HTR-8/SVneo (cell line): ENCODE measurements around the gene MBNL3.
"Not testable (repeated sequence)": the region's sequence is repeated elsewhere in the genome, so short reads cannot be mapped to it uniquely, and the experiment has no call there.

Source experiments
- DNase-seq: peaks from one replicate; pipeline ENCODE4 v3.0.0; 2011; ENCODE audit warnings: low spot score, mixed read lengths; ENCODE audit not compliant: insufficient read length
- FAIRE-seq: peaks from 2 replicates; lab custom pipeline; 2011; peaks lifted over from hg19 to GRCh38; lab: Jason Lieb, UNC

MBNL3 gene

DNA sequence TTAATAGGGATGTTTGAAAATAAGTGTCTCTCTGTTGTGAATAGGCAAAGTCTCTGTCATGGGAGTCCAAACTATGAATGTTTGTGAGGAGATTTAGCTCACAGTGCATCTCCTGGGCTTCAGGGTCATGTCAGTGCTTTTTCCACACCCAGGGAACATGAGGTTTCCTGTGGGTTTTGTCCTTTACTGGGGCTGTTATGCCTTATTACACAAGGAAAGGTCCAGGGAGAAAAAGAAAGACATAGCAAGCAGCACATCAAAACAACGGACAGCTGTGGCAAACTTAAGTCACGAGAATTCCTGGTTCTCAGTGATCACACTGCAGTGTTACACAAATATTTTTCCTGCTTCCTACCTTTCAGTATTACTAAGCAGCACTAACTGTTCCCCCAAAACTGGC, 99.4 kb downstream of the MBNL3 start:
- FAIRE-seq (no peak), DNase-seq (no peak)

DNA sequence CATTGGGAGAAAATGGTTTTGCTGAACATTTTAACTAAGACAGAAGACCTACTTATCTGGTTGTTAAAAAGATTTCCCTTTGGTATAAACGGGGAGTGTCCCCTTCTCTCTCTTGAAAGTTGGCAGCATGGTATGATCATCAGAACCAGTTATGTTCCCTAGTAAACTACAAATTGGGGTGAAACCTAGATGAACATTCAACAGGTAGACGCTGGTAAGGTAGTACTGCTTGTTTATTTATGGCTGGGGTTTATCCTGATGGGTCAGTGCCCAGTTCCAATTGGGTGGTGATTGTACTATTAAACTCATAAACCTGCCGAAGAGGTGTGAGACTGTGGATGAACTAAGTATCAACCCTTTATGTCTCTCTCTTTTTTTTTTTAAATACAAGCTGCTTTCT, 100.5 kb downstream of the MBNL3 start:
- FAIRE-seq = no peak

DNA sequence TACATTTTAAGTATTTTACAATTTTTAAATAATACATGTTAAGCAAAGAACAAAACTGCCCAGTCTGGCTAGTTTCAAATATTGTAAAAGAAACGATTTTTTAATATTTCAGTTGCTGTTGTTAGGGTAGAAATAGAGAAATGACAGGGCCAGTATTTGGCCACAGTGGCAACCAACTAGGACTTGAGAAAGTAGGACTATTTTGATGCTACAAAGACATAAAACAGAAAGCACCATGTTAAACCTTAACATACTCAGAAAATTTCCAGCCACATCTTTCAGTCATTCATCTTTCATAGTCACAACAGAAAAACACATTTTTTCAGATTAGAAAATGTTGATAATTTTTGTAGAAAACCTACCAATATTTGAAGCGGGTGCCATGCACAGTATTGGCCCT, 104.5 kb downstream of the MBNL3 start:
- DNase-seq (no peak), FAIRE-seq (no peak)

More for the DNA sequence above, 100.5 kb downstream of the MBNL3 start:
- no peak for DNase-seq

DNA sequence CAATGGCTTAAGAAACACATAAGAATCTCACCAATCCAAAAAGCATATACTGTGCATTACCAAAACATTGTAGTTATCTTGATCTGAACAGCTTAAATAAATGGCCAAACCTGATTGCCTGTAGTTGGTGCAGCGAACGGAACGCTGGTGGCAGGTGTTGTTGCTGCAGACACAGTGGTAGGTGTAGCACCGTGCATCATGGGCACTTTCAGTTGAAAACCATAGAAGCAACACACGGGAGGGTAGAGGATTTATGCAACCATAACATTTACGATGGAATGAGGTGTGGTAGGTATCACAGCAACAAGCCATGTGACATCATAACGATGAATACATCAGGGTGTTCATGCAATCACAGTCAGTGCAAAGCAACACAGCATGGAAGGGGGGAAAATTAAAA, 106.8 kb downstream of the MBNL3 start:
- DNase-seq = no peak
- no peak for FAIRE-seq

DNA sequence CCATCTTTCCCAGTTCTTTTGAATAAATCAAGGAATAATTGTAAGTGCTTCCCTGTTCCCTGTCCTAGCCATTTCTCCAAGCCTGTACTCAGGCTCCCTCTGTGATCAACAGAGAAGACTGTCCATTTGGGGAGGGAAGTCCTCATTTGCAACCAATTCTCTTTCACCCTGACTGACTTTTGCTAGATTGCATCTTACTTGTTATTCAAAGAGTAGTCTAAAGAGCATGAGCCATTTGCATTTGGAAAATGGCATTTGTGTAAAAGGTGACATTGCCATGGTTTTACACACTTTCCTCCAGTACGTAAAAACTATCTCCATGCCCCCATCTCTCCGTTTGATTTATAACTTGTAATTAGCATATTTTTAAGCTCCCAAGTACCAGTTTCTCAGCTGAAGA, 110.6 kb downstream of the MBNL3 start:
- no peak for DNase-seq
- no peak for FAIRE-seq

DNA sequence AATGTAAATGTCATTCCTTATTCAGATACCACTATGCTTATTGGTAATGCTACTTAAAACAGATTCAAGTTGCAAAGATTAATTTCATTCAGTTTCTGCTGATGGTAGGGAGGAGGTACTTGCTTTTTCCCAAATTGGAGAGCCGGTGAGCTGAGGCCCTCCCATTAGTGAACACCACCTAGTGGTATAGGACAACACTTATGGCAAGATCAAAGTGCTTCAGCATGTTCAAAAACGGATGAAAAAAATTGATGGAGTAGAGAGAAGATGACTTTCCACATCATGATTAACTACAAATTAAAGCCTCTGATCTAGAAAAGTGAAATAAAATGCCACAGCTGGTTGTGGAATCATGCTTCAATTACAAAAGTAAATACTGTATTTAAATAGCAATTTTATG, 112.9 kb downstream of the MBNL3 start:
- no peak for DNase-seq
- no peak for FAIRE-seq

DNA sequence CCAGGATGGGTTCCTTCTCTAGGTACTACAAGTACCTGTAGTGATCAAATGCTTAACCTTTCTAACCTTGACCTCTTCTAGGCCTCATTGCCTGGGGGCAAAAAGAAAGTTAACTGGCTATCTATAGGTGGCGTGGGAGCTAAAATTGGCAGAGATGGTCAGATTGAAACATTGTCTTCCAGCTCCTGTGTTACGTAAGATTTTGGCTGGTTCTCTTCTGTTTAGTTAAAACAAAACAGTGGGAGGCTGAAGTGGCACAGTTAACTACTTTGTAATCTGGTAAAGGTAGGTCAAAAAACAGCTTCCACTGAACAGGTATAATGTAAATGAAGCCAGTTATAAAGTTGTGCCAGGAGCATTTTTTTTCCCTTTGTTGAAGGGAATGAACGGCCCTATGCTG, 115.2 kb downstream of the MBNL3 start:
- DNase-seq = no peak

DNA sequence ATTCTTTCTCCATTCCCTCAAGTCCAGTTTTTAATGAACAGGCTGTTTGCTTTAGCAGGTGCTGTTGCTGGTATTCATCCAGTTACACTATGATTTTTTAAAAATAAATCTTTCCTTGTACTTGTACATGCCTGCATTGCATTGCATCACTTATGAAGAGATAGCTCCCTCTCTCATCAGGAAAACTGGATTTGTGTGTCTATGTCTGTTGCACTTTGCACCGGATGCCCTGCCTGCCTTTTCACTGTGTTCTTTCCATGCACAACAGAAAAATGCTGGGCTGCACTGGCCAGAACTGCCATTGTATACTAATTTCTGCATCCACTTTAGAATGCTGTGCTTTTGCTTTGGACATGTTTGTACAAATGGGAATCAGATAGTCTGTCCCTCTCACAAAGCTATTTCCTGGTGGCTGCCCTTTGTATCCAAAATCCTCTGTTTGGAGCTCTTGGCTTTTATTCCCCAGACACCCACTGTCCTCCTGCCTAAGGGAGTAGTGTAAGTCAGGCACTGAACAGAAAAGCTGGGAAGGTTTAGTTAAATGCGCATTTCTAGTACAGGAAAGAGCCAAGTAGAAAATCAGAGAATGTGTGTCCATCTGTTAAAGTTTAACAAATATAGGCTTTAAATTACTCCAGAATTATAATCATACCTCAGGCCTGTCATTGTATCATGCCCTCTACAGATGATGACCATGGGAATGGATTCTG, 119.1 kb downstream of the MBNL3 start:
- no peak for DNase-seq
- no peak for FAIRE-seq

More for the DNA sequence above, 115.2 kb downstream of the MBNL3 start:
- FAIRE-seq = no peak

DNA sequence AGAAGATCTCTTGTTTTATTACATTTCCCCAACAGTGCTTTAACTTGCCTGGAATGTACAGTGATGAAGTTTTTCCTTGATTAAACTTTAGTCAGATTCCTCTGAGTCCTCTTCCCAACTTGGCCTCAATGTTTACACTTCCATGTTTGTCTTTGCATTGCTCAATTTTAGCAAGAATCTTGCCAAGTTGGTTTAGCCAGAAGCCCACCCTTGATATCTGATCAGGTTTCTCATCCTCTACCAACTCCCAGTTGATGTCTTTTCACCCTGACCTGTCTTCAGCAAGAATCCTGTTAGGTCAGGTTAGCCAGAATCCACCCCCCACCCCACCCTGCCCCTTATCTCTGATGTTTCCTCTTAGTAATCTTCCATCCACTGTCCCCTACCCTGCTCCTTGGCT, 120.9 kb downstream of the MBNL3 start:
- DNase-seq (no peak), FAIRE-seq (no peak)

DNA sequence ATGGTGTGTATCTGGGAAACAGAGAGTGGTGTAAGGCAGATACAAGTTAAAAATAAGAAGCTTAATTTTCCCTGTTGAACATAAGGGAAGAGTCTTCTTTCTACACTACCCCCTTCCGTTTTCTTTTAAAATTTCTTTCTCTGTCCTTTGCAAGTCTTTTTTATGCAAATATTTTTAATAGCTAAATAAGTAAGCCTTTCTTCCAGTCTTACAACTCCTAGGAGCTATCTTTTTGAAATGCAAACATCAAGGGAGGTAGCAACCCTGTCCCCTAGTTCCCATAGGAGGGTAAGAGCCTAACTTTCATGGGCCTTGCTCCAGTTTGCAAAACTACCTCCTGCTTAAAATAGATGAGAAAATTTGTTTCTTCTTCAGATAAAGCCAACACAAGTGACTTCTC, 121.5 kb downstream of the MBNL3 start:
- no peak for DNase-seq
- FAIRE-seq = no peak

DNA sequence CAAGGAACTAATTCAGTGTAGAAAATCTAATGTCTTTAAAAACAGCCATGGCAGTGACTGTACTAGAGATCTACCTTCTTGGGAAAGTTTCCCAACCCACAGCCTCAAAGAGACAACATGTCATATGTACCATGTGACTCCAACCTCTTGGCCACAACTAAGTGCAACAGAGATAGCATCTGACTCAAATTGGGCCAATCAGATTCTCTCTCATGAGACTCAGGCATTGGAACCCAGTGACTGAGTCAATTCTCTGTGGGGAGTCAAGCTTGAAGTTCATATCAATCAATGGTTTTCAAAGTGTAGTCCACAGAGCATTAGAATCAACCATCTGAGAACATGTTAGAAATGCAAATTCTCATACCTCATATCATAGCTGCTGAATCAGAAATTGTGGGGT, 123.3 kb downstream of the MBNL3 start:
- DNase-seq (no peak), FAIRE-seq (no peak)

DNA sequence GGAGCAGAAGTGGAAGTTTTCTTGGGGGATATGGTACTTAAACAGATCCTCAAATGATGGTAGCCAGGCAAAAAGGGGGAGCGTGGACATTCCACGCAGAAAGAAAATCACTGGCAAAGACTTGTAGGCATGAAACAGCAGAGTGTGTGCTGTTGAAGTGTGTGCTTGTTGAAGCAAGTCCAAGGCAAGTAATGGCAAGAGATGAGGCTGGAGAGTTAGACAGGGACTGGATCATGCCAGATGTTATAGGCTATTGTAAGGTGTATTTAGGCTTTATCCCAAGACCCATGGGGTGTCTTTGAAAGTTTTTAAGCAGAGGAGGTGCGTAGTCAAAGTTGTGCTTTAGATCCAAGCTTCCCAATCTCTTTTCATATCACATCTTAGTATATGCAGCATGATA, 124.5 kb downstream of the MBNL3 start:
- DNase-seq = no peak
- no peak for FAIRE-seq

DNA sequence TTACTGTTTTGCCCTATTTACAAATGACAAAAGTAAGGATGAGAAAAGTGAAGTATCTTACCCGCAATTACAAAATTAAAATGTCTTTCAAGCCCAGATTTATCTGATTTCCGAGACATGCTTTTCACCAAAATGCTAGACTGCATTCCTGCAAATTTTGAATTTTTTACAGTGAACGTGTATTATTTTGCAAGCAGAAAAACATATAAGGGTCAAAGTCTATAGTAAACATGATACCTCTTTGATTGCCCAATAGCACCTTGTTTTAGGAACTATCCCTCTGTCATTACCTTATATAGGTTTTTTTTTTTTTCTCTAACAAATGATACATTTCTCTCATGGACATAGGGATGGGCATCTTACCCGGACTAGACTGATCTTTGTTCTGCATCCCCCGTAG, 135.4 kb downstream of the MBNL3 start:
- FAIRE-seq = no peak
- no peak for DNase-seq

DNA sequence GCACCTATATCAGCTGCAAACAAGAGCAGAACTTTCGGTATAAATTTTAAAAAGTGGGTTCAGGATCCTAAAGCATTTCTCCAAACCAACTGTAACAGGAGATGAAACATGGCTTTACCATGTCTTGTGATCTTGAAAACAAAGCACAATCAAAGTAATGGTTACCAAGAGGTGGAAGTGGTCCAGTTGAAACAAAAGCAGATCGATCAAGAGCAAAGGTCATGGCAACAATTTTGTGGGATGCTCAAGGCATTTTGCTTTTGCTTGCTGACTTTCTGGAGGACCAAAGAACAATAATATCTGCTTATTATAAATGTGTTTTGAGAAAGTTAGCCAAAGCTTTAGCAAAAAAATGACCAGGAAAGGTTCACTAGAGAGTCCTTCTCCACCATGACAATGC, 152.7 kb downstream of the MBNL3 start:
- DNase-seq (no peak), FAIRE-seq (no peak)

DNA sequence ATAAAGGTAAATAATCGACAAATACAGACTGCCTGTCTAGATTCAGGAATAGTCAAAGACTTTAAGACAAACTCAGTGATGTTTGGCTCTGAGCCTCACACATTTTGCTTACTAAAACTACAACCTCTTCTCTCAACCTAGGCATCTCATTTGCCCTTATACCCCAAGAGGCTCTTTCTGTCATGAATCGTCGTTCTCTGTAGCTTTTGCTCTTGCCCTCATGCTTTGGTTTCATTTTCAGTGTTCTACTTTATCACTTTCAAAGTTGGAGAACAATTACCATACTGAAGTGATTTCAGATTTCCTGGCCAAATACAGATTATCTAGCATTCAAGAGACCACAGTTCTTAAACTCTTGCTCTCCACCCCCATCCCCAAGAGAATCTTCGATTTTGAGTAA, 155.5 kb downstream of the MBNL3 start:
- DNase-seq = no peak
- no peak for FAIRE-seq

DNA sequence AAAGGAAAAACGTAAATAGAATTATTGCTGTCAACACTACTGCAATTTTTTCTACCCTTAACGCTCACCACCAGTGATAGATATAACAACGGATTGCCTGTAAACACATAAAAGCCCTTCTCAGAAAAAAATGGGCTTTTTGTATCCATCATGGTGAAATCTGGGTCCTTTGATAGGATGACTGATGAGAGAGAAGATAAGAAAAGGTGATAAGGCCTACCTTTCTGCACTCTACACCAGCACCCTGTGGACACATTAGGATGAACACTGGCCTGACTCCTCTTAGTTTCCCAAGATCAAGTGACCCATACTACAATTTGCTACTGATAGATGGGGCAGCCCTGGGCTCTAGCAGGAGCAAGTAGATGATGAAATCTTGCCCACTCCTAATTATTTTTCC, 157.3 kb downstream of the MBNL3 start:
- no peak for FAIRE-seq
- DNase-seq = no peak

DNA sequence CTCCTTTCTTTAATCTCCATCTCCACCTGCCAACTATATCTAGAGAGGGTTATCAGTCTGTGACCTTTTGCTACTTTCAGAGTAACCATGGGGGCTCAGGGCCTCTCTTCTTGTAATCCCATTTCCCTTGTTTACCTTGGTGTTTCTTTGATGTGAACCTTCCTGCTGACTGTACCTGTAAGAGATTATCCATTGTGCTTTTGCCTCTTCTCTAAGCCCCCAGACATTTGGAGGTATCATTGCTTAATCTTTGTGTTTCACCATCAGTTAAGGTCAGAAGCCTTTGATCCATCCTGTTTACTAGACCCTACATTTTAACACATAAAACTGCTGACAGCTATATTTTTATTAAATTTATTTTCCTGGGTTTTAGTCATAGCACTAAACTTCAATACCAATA, 157.8 kb downstream of the MBNL3 start:
- FAIRE-seq (no peak), DNase-seq (no peak)

DNA sequence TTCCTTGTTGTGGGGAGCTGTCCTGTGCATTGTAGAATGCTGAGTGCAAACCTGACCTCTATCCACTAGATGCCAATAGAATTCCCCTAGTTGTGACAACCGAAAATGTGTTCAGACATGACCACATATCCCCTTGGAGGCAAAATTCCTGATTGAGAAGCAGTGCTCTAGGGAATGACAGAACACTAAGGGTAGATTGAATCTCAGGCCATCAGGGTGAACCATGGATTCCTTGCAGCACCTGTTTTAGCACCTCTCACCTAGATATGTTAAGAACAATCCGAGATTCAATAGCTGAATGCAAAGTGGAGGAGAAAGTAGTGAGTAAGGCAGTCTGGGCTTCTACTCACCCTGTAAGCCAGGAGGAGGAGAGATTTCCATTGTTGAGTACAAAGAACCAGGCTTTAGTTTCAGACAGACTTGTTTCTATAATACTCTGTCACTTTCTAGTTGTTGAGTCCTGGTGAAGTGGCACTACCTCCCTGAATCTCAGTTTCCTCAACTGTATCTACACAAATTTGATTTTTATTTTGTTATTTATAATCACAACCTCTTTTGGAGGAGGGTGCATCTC, 158.6 kb downstream of the MBNL3 start:
- FAIRE-seq = no peak
- DNase-seq = no peak

DNA sequence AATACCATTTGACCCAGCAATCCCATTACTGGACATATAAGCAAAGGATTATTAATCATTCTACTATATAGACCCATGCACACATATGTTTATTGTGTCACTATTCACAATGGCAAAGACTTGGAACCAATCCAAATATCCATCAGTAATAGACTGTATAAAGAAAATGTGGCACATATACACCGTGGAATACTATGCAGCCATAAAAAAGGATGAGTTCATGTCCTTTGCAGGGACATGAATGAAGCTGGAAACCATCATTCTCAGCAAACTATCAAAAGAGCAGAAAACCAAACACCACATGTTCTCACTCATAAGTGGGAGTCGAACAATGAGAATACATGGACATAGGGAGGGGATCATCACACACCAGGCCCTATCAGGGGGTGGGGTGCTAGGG, 161.9 kb downstream of the MBNL3 start:
- not testable (repeated sequence) for DNase-seq, FAIRE-seq
